GM12892 (cell line): ENCODE data around the gene LACTB.
"Not testable (repeated sequence)": the region's sequence is repeated elsewhere in the genome, so short reads cannot be mapped to it uniquely, and the experiment has no call there.

Experiments
- DNase-seq: peaks from one replicate; pipeline ENCODE4 v3.0.0; 2011; ENCODE audit not compliant: insufficient read length
- FAIRE-seq: peaks from 2 replicates; lab custom pipeline; 2011; peaks lifted over from hg19 to GRCh38; lab: Jason Lieb, UNC
- POLR2A ChIP-seq: IDR thresholded peaks from 2 replicates; pipeline ENCODE4 v1.6.1; 2011; ENCODE audit warnings: low read depth, low read length, control low read depth
- POLR2AphosphoS5 ChIP-seq: IDR thresholded peaks from 2 replicates; pipeline ENCODE4 v1.6.1; 2011; ENCODE audit warnings: low read depth, low read length, control low read depth
- TAF1 ChIP-seq: IDR thresholded peaks from 2 replicates; pipeline ENCODE4 v1.6.1; 2011; ENCODE audit warnings: low read depth, mild to moderate bottlenecking, control low read depth, low read length, borderline replicate concordance

Gene LACTB

GRCh38 chr15:63091679-63092446 is 29.8 kb upstream of the LACTB start:
- DNase-seq (no peak), FAIRE-seq (no peak)
- no peak for TF ChIP-seq TAF1

- TF ChIP-seq TAF1: no peak
- no peak for TF ChIP-seq POLR2AphosphoS5
- TF ChIP-seq POLR2A: no peak
- FAIRE-seq (peak; percentile 84), DNase-seq (peak; percentile 54)
These were observed 28.0 kb upstream of the LACTB start for GRCh38 chr15:63093486-63094205.

- DNase-seq: no peak
- no peak for FAIRE-seq
- TF ChIP-seq POLR2A: no peak
- TF ChIP-seq TAF1: no peak
- no peak for TF ChIP-seq POLR2AphosphoS5
These were observed 27.1 kb upstream of the LACTB start for GRCh38 chr15:63094495-63094931.

GRCh38 chr15:63096178-63096577 is 25.5 kb upstream of the LACTB start:
- DNase-seq (no peak), FAIRE-seq (no peak)
- TF ChIP-seq TAF1 (no peak), POLR2A (no peak), POLR2AphosphoS5 (no peak)

GRCh38 chr15:63098901-63099300 is 22.8 kb upstream of the LACTB start:
- not testable (repeated sequence) for FAIRE-seq, DNase-seq

GRCh38 chr15:63099581-63099980 is 22.1 kb upstream of the LACTB start:
- not testable (repeated sequence) for DNase-seq, FAIRE-seq

- TF ChIP-seq TAF1: no peak
- TF ChIP-seq POLR2A: no peak
- TF ChIP-seq POLR2AphosphoS5: no peak
- FAIRE-seq: no peak
- DNase-seq: no peak
These were observed 18.2 kb upstream of the LACTB start for GRCh38 chr15:63103416-63103815.

GRCh38 chr15:63104727-63105126 is 16.9 kb upstream of the LACTB start:
- DNase-seq (no peak), FAIRE-seq (no peak)

GRCh38 chr15:63105354-63105753 is 16.3 kb upstream of the LACTB start:
- DNase-seq, FAIRE-seq: not testable (repeated sequence)

More at GRCh38 chr15:63104727-63105126, 16.9 kb upstream of the LACTB start:
- TF ChIP-seq POLR2A: no peak
- TF ChIP-seq TAF1: no peak
- TF ChIP-seq POLR2AphosphoS5: no peak

GRCh38 chr15:63107895-63108546 is 13.6 kb upstream of the LACTB start:
- TF ChIP-seq TAF1 (no peak), POLR2AphosphoS5 (no peak), POLR2A (no peak)
- FAIRE-seq (no peak), DNase-seq (no peak)

GRCh38 chr15:63109498-63109897 is 12.2 kb upstream of the LACTB start:
- TF ChIP-seq TAF1 (no peak), POLR2A (no peak), POLR2AphosphoS5 (no peak)
- DNase-seq (no peak), FAIRE-seq (no peak)

GRCh38 chr15:63109920-63110319 is 11.7 kb upstream of the LACTB start:
- DNase-seq: no peak
- FAIRE-seq: no peak
- TF ChIP-seq POLR2A (no peak), POLR2AphosphoS5 (no peak), TAF1 (no peak)
